BLaER1 (cell line): ENCODE measurements around the gene F8A1.
"Not testable (repeated sequence)": the region's sequence is repeated elsewhere in the genome, so short reads cannot be mapped to it uniquely, and the experiment has no call there.

Experiments used
- H3K27ac ChIP-seq: shearing (Covaris generic); formaldehyde crosslinking; 2 replicates; pipeline ENCODE4 v1.8.1; 2022
- H3K27me3 ChIP-seq: shearing (Covaris generic); formaldehyde crosslinking; 2 replicates; pipeline ENCODE4 v1.8.1; 2022
- H3K36me3 ChIP-seq: shearing (Covaris generic); formaldehyde crosslinking; 2 replicates; pipeline ENCODE4 v1.8.1; 2022
- H3K4me1 ChIP-seq: shearing (Covaris generic); formaldehyde crosslinking; 2 replicates; pipeline ENCODE4 v1.8.1; 2022
- H3K4me2 ChIP-seq: shearing (Covaris generic); formaldehyde crosslinking; 2 replicates; pipeline ENCODE4 v1.8.1; 2022
- H3K4me3 ChIP-seq: shearing (Covaris generic); formaldehyde crosslinking; 2 replicates; pipeline ENCODE4 v1.8.1; 2022
- H3K9ac ChIP-seq: shearing (Covaris generic); formaldehyde crosslinking; 2 replicates; pipeline ENCODE4 v1.8.1; 2022
- H3K9me3 ChIP-seq: shearing (Covaris generic); formaldehyde crosslinking; 2 replicates; pipeline ENCODE4 v1.8.1; 2022
- H4K20me1 ChIP-seq: shearing (Covaris generic); formaldehyde crosslinking; 2 replicates; pipeline ENCODE4 v1.8.1; 2022
- Cebpa-rat ChIP-seq: shearing (Covaris generic); IDR thresholded peaks from 2 replicates; pipeline ENCODE4 v1.8.1; 2022

The F8A1 gene

GRCh38 chrX:154890990-154891639, 5.0 kb downstream of the F8A1 start:
- Histone ChIP-seq H3K4me2 (no peak overlapping the region), H3K36me3 (no peaks in the 10 kb centered on the region), H3K9ac (no peak overlapping the region), H3K4me1 (no peaks in the 10 kb centered on the region), H3K9me3 (no peaks in the 10 kb centered on the region), H3K27ac (no peak overlapping the region), H4K20me1 (no peaks in the 10 kb centered on the region), H3K27me3 (peaks cover 47% of the 10 kb centered on the region), H3K4me3 (no peak overlapping the region)
- no peak for TF ChIP-seq Cebpa-rat

- Histone ChIP-seq H4K20me1 (no peaks in the 10 kb centered on the region), H3K4me2 (no peak overlapping the region), H3K9ac (no peak overlapping the region), H3K9me3 (no peaks in the 10 kb centered on the region), H3K27ac (no peak overlapping the region), H3K36me3 (no peaks in the 10 kb centered on the region), H3K4me3 (no peak overlapping the region), H3K4me1 (no peaks in the 10 kb centered on the region), H3K27me3 (peaks cover 59% of the 10 kb centered on the region)
- no peak for TF ChIP-seq Cebpa-rat
These were observed 6.1 kb downstream of the F8A1 start for GRCh38 chrX:154892296-154892695.

- peak; percentile 78; the same call in 1 of the 2 replicates for TF ChIP-seq Cebpa-rat
- Histone ChIP-seq H3K9ac (no peak overlapping the region), H3K27me3 (peaks cover 95% of the 10 kb centered on the region), H3K4me1 (no peaks in the 10 kb centered on the region), H3K36me3 (no peaks in the 10 kb centered on the region), H3K4me2 (no peak overlapping the region), H3K9me3 (no peaks in the 10 kb centered on the region), H4K20me1 (no peaks in the 10 kb centered on the region), H3K27ac (no peak overlapping the region), H3K4me3 (no peak overlapping the region)
These were observed 14.2 kb downstream of the F8A1 start for GRCh38 chrX:154900323-154900722.

- H3K4me1 ChIP-seq = no peaks in the 10 kb centered on the region
- no peaks in the 10 kb centered on the region for H4K20me1 ChIP-seq
- no peaks in the 10 kb centered on the region for H3K9me3 ChIP-seq
- H3K27me3 ChIP-seq = peaks cover 82% of the 10 kb centered on the region
- H3K4me3 ChIP-seq = no peak overlapping the region
- no peaks in the 10 kb centered on the region for H3K36me3 ChIP-seq
- no peak overlapping the region for H3K27ac ChIP-seq
- H3K9ac ChIP-seq = no peak overlapping the region
- no peak overlapping the region for H3K4me2 ChIP-seq
- no peak for TF ChIP-seq Cebpa-rat
These were observed 16.3 kb downstream of the F8A1 start for GRCh38 chrX:154902408-154902807.

GRCh38 chrX:154908821-154909220, 22.7 kb downstream of the F8A1 start:
- H4K20me1 ChIP-seq = no peaks in the 10 kb centered on the region

GRCh38 chrX:154910048-154910447, 23.9 kb downstream of the F8A1 start:
- Histone ChIP-seq H3K27me3 (peaks cover 35% of the 10 kb centered on the region), H3K9me3 (peaks cover 44% of the 10 kb centered on the region), H3K4me1 (peaks cover 11% of the 10 kb centered on the region)
- H3K9ac ChIP-seq, H3K4me2 ChIP-seq, H4K20me1 ChIP-seq, H3K36me3 ChIP-seq, H3K4me3 ChIP-seq, H3K27ac ChIP-seq: not testable (repeated sequence)

More at GRCh38 chrX:154908821-154909220, 22.7 kb downstream of the F8A1 start:
- Histone ChIP-seq H3K4me1 (peaks cover 11% of the 10 kb centered on the region), H3K9ac (no peak overlapping the region), H3K27ac (no peak overlapping the region), H3K4me2 (peak overlapping the region; percentile 29), H3K27me3 (peaks cover 36% of the 10 kb centered on the region), H3K4me3 (no peak overlapping the region), H3K9me3 (peaks cover 32% of the 10 kb centered on the region), H3K36me3 (no peaks in the 10 kb centered on the region)
- TF ChIP-seq Cebpa-rat = no peak

- peaks cover 45% of the 10 kb centered on the region for H3K9me3 ChIP-seq
- H3K4me3 ChIP-seq, H4K20me1 ChIP-seq: not testable (repeated sequence)
These were observed 24.4 kb downstream of the F8A1 start for GRCh38 chrX:154910528-154910927.

GRCh38 chrX:154914052-154914451, 27.9 kb downstream of the F8A1 start:
- H3K9ac ChIP-seq = no peak overlapping the region
- H3K9me3 ChIP-seq = peaks cover 45% of the 10 kb centered on the region
- no peak for TF ChIP-seq Cebpa-rat
- no peak overlapping the region for H3K4me2 ChIP-seq
- H4K20me1 ChIP-seq = no peaks in the 10 kb centered on the region
- H3K4me1 ChIP-seq = peaks cover 4% of the 10 kb centered on the region
- H3K27ac ChIP-seq = no peak overlapping the region
- no peak overlapping the region for H3K4me3 ChIP-seq
- no peaks in the 10 kb centered on the region for H3K36me3 ChIP-seq
- H3K27me3 ChIP-seq = peaks cover 28% of the 10 kb centered on the region

More at GRCh38 chrX:154910528-154910927, 24.4 kb downstream of the F8A1 start:
- Histone ChIP-seq H3K4me1 (peaks cover 11% of the 10 kb centered on the region), H3K27me3 (peaks cover 34% of the 10 kb centered on the region)
- not testable (repeated sequence) for H3K36me3 ChIP-seq, H3K9ac ChIP-seq, H3K27ac ChIP-seq, H3K4me2 ChIP-seq

- Histone ChIP-seq H3K9ac (peak overlapping the region; percentile 27; the same call in 1 of the 2 replicates), H3K4me3 (peak overlapping the region; percentile 26; the same call in 1 of the 2 replicates), H3K36me3 (no peaks in the 10 kb centered on the region), H3K4me2 (peak overlapping the region; percentile 32; the same call in 1 of the 2 replicates), H3K4me1 (no peaks in the 10 kb centered on the region), H3K27me3 (peaks cover 50% of the 10 kb centered on the region), H4K20me1 (no peaks in the 10 kb centered on the region), H3K27ac (no peak overlapping the region), H3K9me3 (peaks cover 21% of the 10 kb centered on the region)
- no peak for TF ChIP-seq Cebpa-rat
These were observed 31.9 kb downstream of the F8A1 start for GRCh38 chrX:154918060-154918483.

- H3K4me2 ChIP-seq, H3K4me3 ChIP-seq, H3K4me1 ChIP-seq, H3K9ac ChIP-seq, H3K27ac ChIP-seq, H3K36me3 ChIP-seq, H4K20me1 ChIP-seq, H3K9me3 ChIP-seq: not testable (repeated sequence)
- peaks cover 77% of the 10 kb centered on the region for H3K27me3 ChIP-seq
These were observed 38.6 kb downstream of the F8A1 start for GRCh38 chrX:154924771-154925170.
